Heart right ventricle (tissue), 16 donors: Measurements from ENCODE around the gene MYCBP2. TPM values are rescaled to one million over a fixed set of nuclear protein-coding genes. Genes with fewer than 3 reads are reported as not detected.

Experiments used
- ATAC-seq, 8 donors: fragments of 200-7000 bp; cut with Tn5 transposase; one replicate each; pipeline ENCODE4 v1.9.1; 2020; ENCODE audit warnings: mild to moderate bottlenecking in 8 of 8, moderate library complexity in 8 of 8, moderate number of reproducible peaks in 1 of 8
- DNase-seq, 2 donors: peaks; one replicate each; pipeline ENCODE4 v3.0.0-alpha.2; 2020
- H3K27ac ChIP-seq, 10 donors: fragments of 200-600 bp; sonication (generic) in 2 of 10; one replicate each; pipeline versions ENCODE4 v1.5.0 to v1.8.0; 2020 to 2022; ENCODE audit warnings: mild to moderate bottlenecking in 3 of 10
- H3K27me3 ChIP-seq, 7 donors: fragments of 200-600 bp; one replicate each; pipeline ENCODE4 v1.8.0; 2021 to 2022; ENCODE audit warnings: mild to moderate bottlenecking in 2 of 7
- H3K36me3 ChIP-seq, 9 donors: fragments of 200-600 bp; sonication (generic) in 1 of 9; one replicate each; pipeline versions ENCODE4 v1.5.0 to v1.8.0; 2020 to 2022; ENCODE audit warnings: mild to moderate bottlenecking in 2 of 9
- H3K4me1 ChIP-seq, 9 donors: fragments of 200-600 bp; sonication (generic) in 1 of 9; one replicate each; pipeline versions ENCODE4 v1.5.0 to v1.8.0; 2020 to 2022; ENCODE audit warnings: mild to moderate bottlenecking in 4 of 9
- H3K4me3 ChIP-seq, 10 donors: fragments of 200-600 bp; sonication (generic) in 2 of 10; one replicate each; pipeline versions ENCODE4 v1.5.0 to v1.8.0; 2020 to 2022; ENCODE audit warnings: mild to moderate bottlenecking in 7 of 10, moderate library complexity in 2 of 10
- H3K9me3 ChIP-seq, 11 donors: fragments of 200-600 bp in 10 of 11; sonication (generic) in 2 of 11; one replicate each; pipeline versions ENCODE4 v1.5.0 to v1.8.0; 2013 to 2022; ENCODE audit warnings: mild to moderate bottlenecking in 2 of 11, control low read depth in 1 of 11, moderate library complexity in 1 of 11
- CTCF ChIP-seq, 9 donors: fragments of 200-600 bp; sonication (generic) in 2 of 9; IDR thresholded peaks; one replicate each; pipeline versions ENCODE4 v1.5.0 to v1.8.0; 2021 to 2022; ENCODE audit warnings: antibody characterized with exemption in 9 of 9, mild to moderate bottlenecking in 5 of 9, moderate library complexity in 1 of 9
- WGBS, 2 donors: extraction: QIAGEN DNeasy Blood & Tissue Kit; methylation state at CpG; one replicate each; pipeline ENCODE4 v1.1.7; 2013; ENCODE audit warnings: inconsistent platforms in 1 of 2; 5-methylcytosine and 5-hydroxymethylcytosine counted together
- intact Hi-C, 10 donors: fragments of 100-400 bp; cut with DNase I; formaldehyde crosslinking; loops; one replicate each; pipeline versions ENCODE4 v1.11.1 to v1.14.2; 2022
- polyA plus RNA-seq, 2 donors: library from polyadenylated mRNA; stranded (reverse); fragments of 200-250 nt; gene quantifications; one replicate each; pipeline ENCODE4 v1.2.3, GENCODE V29; 2013
- total RNA-seq, 10 donors: library from RNA; stranded (reverse); fragmentation: NEBNext Ultra II Directional in 3 of 10; extraction: Animal tissue kit (Norgen Biotek cat#: 25700) in 3 of 10; gene quantifications; one replicate each; pipeline versions ENCODE4 v1.2.1 to v1.2.4, GENCODE V29; 2021 to 2023
- donor health status: Arrhythmogenic right ventricular cardiomyopathy.
- donor health status: ischemic (EF 13 %, LVEDD 7.1; RV severe dilation, severe dysfunction).
- donor health status: healthy with polysubstance abuse.
- donor health status: DM: no; HTN: yes; CAD: no.
- donor health status: DM: no; HTN: no; CAD: no.
- donor health status: ischemic (EF 25% LVEDD 6.9; RV normal size, moderate dysfunction).
- donor health status: ischemic (EF 25% LVEDD 5.7; RV mildly dilated, moderate dysfunction).
- donor health status: healthy.
- donor health status: DM: yes; HTN: yes; CAD: no.
- donor health status: Ischemic cardiomyopathy.
- donor health status: ischemic (EF 35%, LVEDD 5.7; RV mildly dilated, moderate dysfunction).
- donor health status: nonischemic (EF 11% LVEDD 7.7; RV severe dilation, severe dysfunction).
- donor health status: DM: yes; HTN: yes; CAD: no.
- donor health status: PGD.
- donor health status: ischemic (EF 29% LVEDD 5.4; RV normal size, mild dysfunction).
- donor health status: nonischemic (EF 23%, LVEDD 6.1; RV moderate dilation, normal function).

Gene MYCBP2
- total and polyA plus RNA-seq, 12 donors = 18.6 to 70.7 (median 52.4) TPM

GRCh38 chr13:77374339-77374738 is 47.4 kb upstream of the MYCBP2 start:
- no peak for TF ChIP-seq CTCF (IDR thresholded peaks at IDR 0.05)
- H3K27ac ChIP-seq = no peak overlapping the region
- DNase-seq (no peak), ATAC-seq (no peak)
- intact Hi-C loops = no loop called here
- no peaks in the 10 kb centered on the region for H3K36me3 ChIP-seq
- no peaks in the 10 kb centered on the region for H3K27me3 ChIP-seq
- H3K9me3 ChIP-seq = peaks cover 0 to 2% (median 0%) of the 10 kb centered on the region in 11 donors
- peaks cover 0 to 4% (median 0%) of the 10 kb centered on the region in 9 donors for H3K4me1 ChIP-seq
- H3K4me3 ChIP-seq = no peak overlapping the region
- 63 to 74% methylated on average over 1 of the region's 1 CpG for WGBS, 2 donors

- ATAC-seq = no peak
- peaks cover 0 to 2% (median 0%) of the 10 kb centered on the region in 11 donors for H3K9me3 ChIP-seq
- H3K27me3 ChIP-seq = no peaks in the 10 kb centered on the region
- intact Hi-C loops = no loop called here
- peaks cover 0 to 4% (median 0%) of the 10 kb centered on the region in 9 donors for H3K4me1 ChIP-seq
- no peak overlapping the region for H3K27ac ChIP-seq
- no peaks in the 10 kb centered on the region for H3K36me3 ChIP-seq
- 86 to 92% methylated on average over 1 of the region's 1 CpG for WGBS, 2 donors
- no peak for DNase-seq
- TF ChIP-seq CTCF (IDR thresholded peaks at IDR 0.05) = no peak
- no peak overlapping the region for H3K4me3 ChIP-seq
Observed at GRCh38 chr13:77373502-77373901, 46.6 kb upstream of the MYCBP2 start.

- H3K9me3 ChIP-seq = peaks cover 0 to 2% (median 0%) of the 10 kb centered on the region in 11 donors
- no peak overlapping the region for H3K4me3 ChIP-seq
- intact Hi-C loops = no loop called here
- H3K27me3 ChIP-seq = no peaks in the 10 kb centered on the region
- 92 to 93% methylated on average over 1 of the region's 1 CpG for WGBS, 2 donors
- TF ChIP-seq CTCF (IDR thresholded peaks at IDR 0.05) = no peak
- ATAC-seq = no peak
- H3K27ac ChIP-seq = no peak overlapping the region
- peaks cover 0 to 4% (median 0%) of the 10 kb centered on the region in 9 donors for H3K4me1 ChIP-seq
- H3K36me3 ChIP-seq = no peaks in the 10 kb centered on the region
- DNase-seq = no peak
Observed at GRCh38 chr13:77372275-77372674, 45.4 kb upstream of the MYCBP2 start.

- Histone ChIP-seq H3K36me3 (no peaks in the 10 kb centered on the region), H3K4me1 (no peaks in the 10 kb centered on the region), H3K27ac (no peak overlapping the region), H3K4me3 (no peak overlapping the region), H3K27me3 (no peaks in the 10 kb centered on the region), H3K9me3 (peaks cover 0 to 2% (median 0%) of the 10 kb centered on the region in 11 donors)
- intact Hi-C loops = no loop called here
- DNase-seq (no peak), ATAC-seq (no peak)
- TF ChIP-seq CTCF (IDR thresholded peaks at IDR 0.05) = no peak
- 70 to 74% methylated on average over 2 of the region's 2 CpGs for WGBS, 2 donors
Observed at GRCh38 chr13:77370888-77371287, 44.0 kb upstream of the MYCBP2 start.
